ENCODE data around the gene DPP7.
"Not testable (repeated sequence)": the region's sequence is repeated elsewhere in the genome, so short reads cannot be mapped to it uniquely, and the experiment has no call there.

DPP7 gene

GRCh38 chr9:137147793-137148160 is 33.2 kb upstream of the DPP7 start:
- no peak for DNase-seq (ENCODE audit: low read depth)

GRCh38 chr9:137147091-137147792 is 32.7 kb upstream of the DPP7 start:
- no peak for DNase-seq (ENCODE audit: low read depth)

- no peak for DNase-seq (ENCODE audit: low read depth)
Observed at GRCh38 chr9:137146527-137146918, 32.0 kb upstream of the DPP7 start.

GRCh38 chr9:137145731-137146526 is 31.4 kb upstream of the DPP7 start:
- DNase-seq (ENCODE audit: low read depth), result no peak

GRCh38 chr9:137143459-137143858 is 28.9 kb upstream of the DPP7 start:
- DNase-seq (ENCODE audit: low read depth), result no peak

GRCh38 chr9:137141976-137142936 is 27.7 kb upstream of the DPP7 start:
- DNase-seq (ENCODE audit: low read depth), result no peak

- no peak for DNase-seq (ENCODE audit: low read depth)
Observed at GRCh38 chr9:137141050-137141810, 26.7 kb upstream of the DPP7 start.

- no peak for DNase-seq (ENCODE audit: low read depth)
Observed at GRCh38 chr9:137140151-137141012, 25.8 kb upstream of the DPP7 start.

GRCh38 chr9:137139468-137140150 is 25.1 kb upstream of the DPP7 start:
- no peak for DNase-seq (ENCODE audit: low read depth)

GRCh38 chr9:137138722-137139467 is 24.4 kb upstream of the DPP7 start, which contains the start of gene GRIN1:
Gene GRIN1, plus strand, starts transcription at chr9:137139154. Its CDS starts 333 bp downstream, at chr9:137139487.
- no peak for DNase-seq (ENCODE audit: low read depth)

- no peak for DNase-seq (ENCODE audit: low read depth)
Observed at GRCh38 chr9:137138058-137138721, 23.7 kb upstream of the DPP7 start.

- DNase-seq (ENCODE audit: low read depth), result no peak
Observed at GRCh38 chr9:137136881-137137607, 22.5 kb upstream of the DPP7 start.

- no peak for DNase-seq (ENCODE audit: low read depth)
Observed at GRCh38 chr9:137136261-137136880, 21.8 kb upstream of the DPP7 start.

GRCh38 chr9:137135154-137135553 is 20.6 kb upstream of the DPP7 start:
- not testable (repeated sequence) for DNase-seq (ENCODE audit: low read depth)

- no peak for DNase-seq (ENCODE audit: low read depth)
Observed at GRCh38 chr9:137134191-137134590, 19.7 kb upstream of the DPP7 start.

- no peak for DNase-seq (ENCODE audit: low read depth)
Observed at GRCh38 chr9:137130176-137130755, 15.7 kb upstream of the DPP7 start.

All from stimulated activated CD8-positive, alpha-beta memory T cell treated with anti-CD3 and anti-CD28 coated beads, Interleukin-4, amount 100 ng/mL, for 24 hours (primary cell).